ENCODE data around the gene ABLIM3. TPM values are rescaled to one million over a fixed set of nuclear protein-coding genes. Genes with fewer than 3 reads are reported as not detected.

Gene ABLIM3
- total and polyA plus RNA-seq, 9 of the 15 experiments (the other 6 are each of a cell fraction or from before 2014, with no cell fraction given) = 0.03 to 0.38 (median 0.11) TPM

DNA sequence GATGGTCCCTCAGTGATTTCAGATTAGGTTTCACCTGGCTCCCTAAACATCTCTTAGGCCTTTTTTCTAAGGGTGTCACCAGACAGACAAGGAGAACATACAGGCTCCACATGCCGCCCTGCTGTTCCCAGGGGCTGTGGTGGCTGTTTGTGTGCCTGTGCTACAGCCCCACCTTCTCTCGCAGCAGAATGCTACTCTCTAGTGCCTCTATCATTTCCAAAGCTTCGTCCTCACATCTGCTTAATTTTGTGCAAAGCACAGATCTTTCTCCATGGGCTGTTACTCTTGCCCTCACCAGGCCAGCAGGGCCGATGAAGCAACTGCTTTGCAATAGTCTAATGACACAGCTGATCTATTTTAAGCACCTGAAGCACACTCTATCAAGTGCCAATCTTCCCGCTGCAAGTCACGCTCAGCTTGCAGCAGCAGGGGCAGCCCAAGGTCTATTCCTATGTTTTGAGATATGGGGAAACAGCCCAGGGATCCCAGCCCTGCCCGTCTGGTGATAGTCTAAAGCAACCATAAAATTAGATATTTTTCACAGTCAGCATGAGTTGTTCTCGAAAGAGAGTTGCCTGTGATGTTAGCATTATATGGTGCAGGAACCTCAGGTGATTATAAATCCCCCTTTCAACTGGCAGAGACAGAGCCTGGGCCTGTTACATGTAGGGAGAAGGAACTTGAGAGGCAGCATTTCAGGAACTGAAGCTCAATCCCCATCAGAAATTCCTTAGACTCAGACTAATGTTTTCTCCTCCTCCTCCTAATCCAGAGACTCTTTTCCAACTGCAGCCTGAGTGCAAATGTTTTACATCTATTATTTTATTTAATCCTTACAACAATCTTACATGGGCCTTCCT, 12.7 kb downstream of the ABLIM3 start (continued):
- TF ChIP-seq, protein P1, sequence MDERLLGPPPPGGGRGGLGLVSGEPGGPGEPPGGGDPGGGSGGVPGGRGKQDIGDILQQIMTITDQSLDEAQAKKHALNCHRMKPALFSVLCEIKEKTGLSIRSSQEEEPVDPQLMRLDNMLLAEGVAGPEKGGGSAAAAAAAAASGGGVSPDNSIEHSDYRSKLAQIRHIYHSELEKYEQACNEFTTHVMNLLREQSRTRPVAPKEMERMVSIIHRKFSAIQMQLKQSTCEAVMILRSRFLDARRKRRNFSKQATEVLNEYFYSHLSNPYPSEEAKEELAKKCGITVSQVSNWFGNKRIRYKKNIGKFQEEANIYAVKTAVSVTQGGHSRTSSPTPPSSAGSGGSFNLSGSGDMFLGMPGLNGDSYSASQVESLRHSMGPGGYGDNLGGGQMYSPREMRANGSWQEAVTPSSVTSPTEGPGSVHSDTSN (CRISPR knock-in tag; IDR thresholded peaks at IDR 0.05; ENCODE audit: low read depth) = no peak; the same call in 1 of the 2 replicates
- TF ChIP-seq, protein P1 (tag; conservative IDR thresholded peaks at IDR 0.05; ENCODE audit: low read depth) = peak; percentile 76
- no peak for TF ChIP-seq POLR2AphosphoS5 (IDR thresholded peaks at IDR 0.05; ENCODE audit: control insufficient read depth, insufficient read depth, low read depth, low read length)
- no peak for TF ChIP-seq E2F6 (IDR thresholded peaks at IDR 0.05; ENCODE audit: borderline replicate concordance in 1 of 2, extremely low read depth in 1 of 2, insufficient read depth in 1 of 2, insufficient read length in 1 of 2, low read depth in 1 of 2, low read length in 1 of 2, poor library complexity in 1 of 2, severe bottlenecking in 1 of 2)
- TF ChIP-seq HCFC1 (IDR thresholded peaks at IDR 0.05; ENCODE audit: low read depth, low read length) = no peak
- TF ChIP-seq, protein P2, sequence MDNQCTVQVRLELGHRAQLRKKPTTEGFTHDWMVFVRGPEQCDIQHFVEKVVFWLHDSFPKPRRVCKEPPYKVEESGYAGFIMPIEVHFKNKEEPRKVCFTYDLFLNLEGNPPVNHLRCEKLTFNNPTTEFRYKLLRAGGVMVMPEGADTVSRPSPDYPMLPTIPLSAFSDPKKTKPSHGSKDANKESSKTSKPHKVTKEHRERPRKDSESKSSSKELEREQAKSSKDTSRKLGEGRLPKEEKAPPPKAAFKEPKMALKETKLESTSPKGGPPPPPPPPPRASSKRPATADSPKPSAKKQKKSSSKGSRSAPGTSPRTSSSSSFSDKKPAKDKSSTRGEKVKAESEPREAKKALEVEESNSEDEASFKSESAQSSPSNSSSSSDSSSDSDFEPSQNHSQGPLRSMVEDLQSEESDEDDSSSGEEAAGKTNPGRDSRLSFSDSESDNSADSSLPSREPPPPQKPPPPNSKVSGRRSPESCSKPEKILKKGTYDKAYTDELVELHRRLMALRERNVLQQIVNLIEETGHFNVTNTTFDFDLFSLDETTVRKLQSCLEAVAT (IDR thresholded peaks at IDR 0.05) = no peak
- no peak for TF ChIP-seq E2F5 (CRISPR knock-in tag; IDR thresholded peaks at IDR 0.05)
- TF ChIP-seq RFX7 (CRISPR knock-in tag; IDR thresholded peaks at IDR 0.05) = no peak
- TF ChIP-seq CREB1 (IDR thresholded peaks at IDR 0.05) = no peak
- no peak for TF ChIP-seq CREB1 (CRISPR knock-in tag; IDR thresholded peaks at IDR 0.05)
- TF ChIP-seq, protein P3, sequence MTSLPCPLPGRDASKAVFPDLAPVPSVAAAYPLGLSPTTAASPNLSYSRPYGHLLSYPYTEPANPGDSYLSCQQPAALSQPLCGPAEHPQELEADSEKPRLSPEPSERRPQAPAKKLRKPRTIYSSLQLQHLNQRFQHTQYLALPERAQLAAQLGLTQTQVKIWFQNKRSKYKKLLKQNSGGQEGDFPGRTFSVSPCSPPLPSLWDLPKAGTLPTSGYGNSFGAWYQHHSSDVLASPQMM (CRISPR knock-in tag; IDR thresholded peaks at IDR 0.05) = no peak
- no peak for TF ChIP-seq ZNF511 (CRISPR knock-in tag; IDR thresholded peaks at IDR 0.05)
- TF ChIP-seq, protein P4, sequence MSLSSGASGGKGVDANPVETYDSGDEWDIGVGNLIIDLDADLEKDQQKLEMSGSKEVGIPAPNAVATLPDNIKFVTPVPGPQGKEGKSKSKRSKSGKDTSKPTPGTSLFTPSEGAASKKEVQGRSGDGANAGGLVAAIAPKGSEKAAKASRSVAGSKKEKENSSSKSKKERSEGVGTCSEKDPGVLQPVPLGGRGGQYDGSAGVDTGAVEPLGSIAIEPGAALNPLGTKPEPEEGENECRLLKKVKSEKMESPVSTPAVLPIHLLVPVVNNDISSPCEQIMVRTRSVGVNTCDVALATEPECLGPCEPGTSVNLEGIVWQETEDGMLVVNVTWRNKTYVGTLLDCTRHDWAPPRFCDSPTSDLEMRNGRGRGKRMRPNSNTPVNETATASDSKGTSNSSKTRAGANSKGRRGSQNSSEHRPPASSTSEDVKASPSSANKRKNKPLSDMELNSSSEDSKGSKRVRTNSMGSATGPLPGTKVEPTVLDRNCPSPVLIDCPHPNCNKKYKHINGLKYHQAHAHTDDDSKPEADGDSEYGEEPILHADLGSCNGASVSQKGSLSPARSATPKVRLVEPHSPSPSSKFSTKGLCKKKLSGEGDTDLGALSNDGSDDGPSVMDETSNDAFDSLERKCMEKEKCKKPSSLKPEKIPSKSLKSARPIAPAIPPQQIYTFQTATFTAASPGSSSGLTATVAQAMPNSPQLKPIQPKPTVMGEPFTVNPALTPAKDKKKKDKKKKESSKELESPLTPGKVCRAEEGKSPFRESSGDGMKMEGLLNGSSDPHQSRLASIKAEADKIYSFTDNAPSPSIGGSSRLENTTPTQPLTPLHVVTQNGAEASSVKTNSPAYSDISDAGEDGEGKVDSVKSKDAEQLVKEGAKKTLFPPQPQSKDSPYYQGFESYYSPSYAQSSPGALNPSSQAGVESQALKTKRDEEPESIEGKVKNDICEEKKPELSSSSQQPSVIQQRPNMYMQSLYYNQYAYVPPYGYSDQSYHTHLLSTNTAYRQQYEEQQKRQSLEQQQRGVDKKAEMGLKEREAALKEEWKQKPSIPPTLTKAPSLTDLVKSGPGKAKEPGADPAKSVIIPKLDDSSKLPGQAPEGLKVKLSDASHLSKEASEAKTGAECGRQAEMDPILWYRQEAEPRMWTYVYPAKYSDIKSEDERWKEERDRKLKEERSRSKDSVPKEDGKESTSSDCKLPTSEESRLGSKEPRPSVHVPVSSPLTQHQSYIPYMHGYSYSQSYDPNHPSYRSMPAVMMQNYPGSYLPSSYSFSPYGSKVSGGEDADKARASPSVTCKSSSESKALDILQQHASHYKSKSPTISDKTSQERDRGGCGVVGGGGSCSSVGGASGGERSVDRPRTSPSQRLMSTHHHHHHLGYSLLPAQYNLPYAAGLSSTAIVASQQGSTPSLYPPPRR (CRISPR knock-in tag; IDR thresholded peaks at IDR 0.05; ENCODE audit: borderline replicate concordance) = no peak

Measured in K562 (cell line).